Activated B cell treated with CpG ODN at 0.5 μM for 24 hours (primary cell): ENCODE results near the gene HDDC2. TPM values are rescaled to one million over a fixed set of nuclear protein-coding genes. Genes with fewer than 3 reads are reported as not detected.

Experiments
- ATAC-seq: fragments of 200-7000 bp; cut with Tn5 transposase; one replicate; pipeline ENCODE4 v1.10.0; 2021; ENCODE audit warnings: low read depth, mild to moderate bottlenecking, moderate library complexity
- CTCF ChIA-PET: fragments of 350-600 bp; sonication (Branson Sonifier 250); formaldehyde crosslinking; loops from one replicate; lab custom pipeline; 2021; ENCODE audit warnings: antibody characterized with exemption; lab: Charles Lee
- POLR2A ChIA-PET: fragments of 350-600 bp; sonication (Branson Sonifier 250); formaldehyde crosslinking; loops from one replicate; lab custom pipeline; 2021; ENCODE audit warnings: antibody characterized with exemption; lab: Charles Lee
- DNase-seq: peaks from one replicate; pipeline ENCODE4 v3.0.0; 2022
- H3K27ac Mint-ChIP-seq: one replicate; pipeline ENCODE4 v1.8.0; 2020; ENCODE audit warnings: mixed read lengths
- H3K27me3 Mint-ChIP-seq: one replicate; pipeline ENCODE4 v1.8.0; 2021; ENCODE audit warnings: mixed read lengths
- H3K36me3 Mint-ChIP-seq: one replicate; pipeline ENCODE4 v1.8.0; 2021; ENCODE audit warnings: low read depth, mixed read lengths
- H3K4me1 Mint-ChIP-seq: one replicate; pipeline ENCODE4 v1.8.0; 2021; ENCODE audit warnings: mixed read lengths
- H3K4me3 Mint-ChIP-seq: one replicate; pipeline ENCODE4 v1.8.0; 2020; ENCODE audit warnings: mild to moderate bottlenecking, mixed read lengths
- H3K9me3 Mint-ChIP-seq: one replicate; pipeline ENCODE4 v1.8.0; 2020; ENCODE audit warnings: mixed read lengths
- intact Hi-C: fragments of 100-400 bp; cut with micrococcal nuclease; formaldehyde crosslinking; loops from one replicate; pipeline ENCODE4 v1.15.1; 2024
- total RNA-seq: library from RNA; stranded (reverse); gene quantifications from 2 replicates; pipeline ENCODE4 v1.2.3, GENCODE V29; 2022
- TF ChIP-seq, protein P1 (sequence below): fragments of 200-600 bp; IDR thresholded peaks from one replicate; pipeline ENCODE4 v1.8.0; 2022; ENCODE audit warnings: antibody characterized with exemption, mild to moderate bottlenecking

HDDC2 gene
- total RNA-seq, 1 donor from 2014 or later: 55.8 TPM

DNA sequence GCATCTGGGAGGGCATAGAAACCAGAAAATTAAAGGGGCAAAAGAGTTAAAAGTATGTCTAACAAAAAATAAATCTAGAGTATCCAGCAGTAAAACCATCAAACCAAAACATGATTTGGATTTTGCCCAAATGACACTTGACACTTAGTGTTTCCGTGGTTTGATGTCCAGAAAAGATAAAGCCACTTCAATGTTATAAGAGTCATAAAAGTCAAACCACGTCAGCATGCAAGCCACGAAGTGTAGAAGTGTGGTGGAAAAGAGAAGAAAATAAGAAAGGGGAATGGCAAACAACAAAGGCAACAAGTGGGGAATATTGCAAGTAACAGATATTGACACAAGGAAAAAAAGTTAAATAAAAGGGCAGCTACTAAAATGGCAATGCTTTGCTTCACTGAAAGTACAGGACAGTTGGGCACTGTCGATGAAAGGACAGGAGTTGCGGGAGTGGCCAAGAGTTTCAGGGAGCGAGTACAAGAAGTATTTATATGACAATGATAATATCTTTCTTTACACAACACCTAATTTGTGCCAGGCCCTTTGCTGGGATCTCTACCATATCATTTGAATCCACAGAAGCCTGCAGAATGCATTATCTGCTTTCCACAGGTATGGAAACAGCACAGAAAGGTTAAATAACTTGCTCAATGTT, 6.3 kb upstream of the HDDC2 start:
- H3K4me1 Mint-ChIP-seq: peaks cover 7% of the 10 kb centered on the region
- H3K27me3 Mint-ChIP-seq: peaks cover 22% of the 10 kb centered on the region
- CTCF ChIA-PET: interaction anchor here (0.6 to 10.6 kb wide), 2 partner anchors 39 to 446 kb away, joined by 3 to 200 read pairs; no protein-coding TSS in a partner anchor
- no peak overlapping the region for H3K4me3 Mint-ChIP-seq
- no peak overlapping the region for H3K27ac Mint-ChIP-seq
- POLR2A ChIA-PET: no interaction called here
- no peak for ATAC-seq
- intact Hi-C loops: no loop called here
- H3K36me3 Mint-ChIP-seq: no peaks in the 10 kb centered on the region
- no peak for DNase-seq
- no peaks in the 10 kb centered on the region for H3K9me3 Mint-ChIP-seq
- TF ChIP-seq, protein P1, sequence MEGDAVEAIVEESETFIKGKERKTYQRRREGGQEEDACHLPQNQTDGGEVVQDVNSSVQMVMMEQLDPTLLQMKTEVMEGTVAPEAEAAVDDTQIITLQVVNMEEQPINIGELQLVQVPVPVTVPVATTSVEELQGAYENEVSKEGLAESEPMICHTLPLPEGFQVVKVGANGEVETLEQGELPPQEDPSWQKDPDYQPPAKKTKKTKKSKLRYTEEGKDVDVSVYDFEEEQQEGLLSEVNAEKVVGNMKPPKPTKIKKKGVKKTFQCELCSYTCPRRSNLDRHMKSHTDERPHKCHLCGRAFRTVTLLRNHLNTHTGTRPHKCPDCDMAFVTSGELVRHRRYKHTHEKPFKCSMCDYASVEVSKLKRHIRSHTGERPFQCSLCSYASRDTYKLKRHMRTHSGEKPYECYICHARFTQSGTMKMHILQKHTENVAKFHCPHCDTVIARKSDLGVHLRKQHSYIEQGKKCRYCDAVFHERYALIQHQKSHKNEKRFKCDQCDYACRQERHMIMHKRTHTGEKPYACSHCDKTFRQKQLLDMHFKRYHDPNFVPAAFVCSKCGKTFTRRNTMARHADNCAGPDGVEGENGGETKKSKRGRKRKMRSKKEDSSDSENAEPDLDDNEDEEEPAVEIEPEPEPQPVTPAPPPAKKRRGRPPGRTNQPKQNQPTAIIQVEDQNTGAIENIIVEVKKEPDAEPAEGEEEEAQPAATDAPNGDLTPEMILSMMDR: no peak

DNA sequence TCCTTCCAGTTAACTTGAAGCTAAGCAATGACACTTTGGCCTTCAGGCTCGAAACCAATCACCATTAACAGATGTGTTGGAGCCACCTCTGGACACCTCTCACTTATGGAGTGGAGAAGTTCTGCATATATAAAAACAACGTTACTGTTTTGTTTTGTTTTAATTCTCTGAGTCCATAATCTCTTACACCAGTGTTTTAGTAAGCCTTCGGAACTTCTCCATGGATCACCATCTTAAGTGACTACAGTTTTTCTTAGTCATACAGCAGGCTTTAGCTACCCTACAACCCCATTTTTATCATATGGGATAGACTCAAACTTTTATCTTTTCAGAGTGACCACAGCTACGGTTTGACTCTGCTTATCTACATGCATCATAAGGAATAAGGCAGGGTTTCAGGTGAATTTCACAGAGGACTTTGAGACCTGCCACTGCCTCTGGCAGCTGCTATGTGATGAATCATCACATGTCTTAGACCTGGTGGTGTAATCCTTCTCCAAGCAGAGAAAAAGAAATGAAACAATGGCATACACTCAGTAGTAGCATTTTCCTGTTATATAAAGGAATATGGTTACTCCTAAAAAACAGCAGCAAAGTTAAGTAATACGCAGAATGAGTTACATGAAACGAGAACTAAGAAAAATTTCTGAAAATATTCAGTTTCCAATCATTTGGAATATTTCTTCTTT, 5.5 kb upstream of the HDDC2 start:
- Mint-ChIP-seq H3K36me3 (no peaks in the 10 kb centered on the region), H3K4me3 (no peak overlapping the region), H3K27me3 (peaks cover 20% of the 10 kb centered on the region), H3K4me1 (peaks cover 12% of the 10 kb centered on the region), H3K9me3 (no peaks in the 10 kb centered on the region), H3K27ac (no peak overlapping the region)
- POLR2A ChIA-PET: no interaction called here
- TF ChIP-seq, protein P1: no peak
- CTCF ChIA-PET: interaction anchor here (10.6 kb wide), 1 partner anchor 447 kb away, joined by 200 read pairs; no protein-coding TSS in a partner anchor
- intact Hi-C loops: no loop called here
- no peak for DNase-seq
- no peak for ATAC-seq

DNA sequence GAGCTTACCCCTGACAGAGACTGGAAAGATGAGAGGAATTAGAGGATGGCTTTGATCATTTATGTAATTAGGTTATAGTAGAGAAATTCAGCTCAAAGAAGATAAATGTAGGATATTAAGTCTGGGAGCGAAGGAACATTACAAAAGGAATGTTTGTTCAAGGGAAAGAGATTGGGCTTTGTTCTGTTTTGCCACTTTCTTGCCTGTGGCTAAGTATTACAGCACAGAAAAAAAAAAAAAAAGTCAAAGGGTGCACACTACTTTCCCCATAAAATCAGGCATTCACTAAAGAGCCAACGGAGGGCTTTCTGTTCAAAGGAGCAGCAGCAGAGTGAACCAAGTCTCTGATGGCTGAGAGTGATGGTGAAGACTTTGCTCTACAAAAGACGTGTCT, 5.0 kb upstream of the HDDC2 start:
- no peak overlapping the region for H3K4me3 Mint-ChIP-seq
- DNase-seq (no peak), ATAC-seq (no peak)
- peaks cover 15% of the 10 kb centered on the region for H3K4me1 Mint-ChIP-seq
- CTCF ChIA-PET: interaction anchor here (10.6 kb wide), 1 partner anchor 447 kb away, joined by 200 read pairs; no protein-coding TSS in a partner anchor
- H3K9me3 Mint-ChIP-seq: no peaks in the 10 kb centered on the region
- TF ChIP-seq, protein P1: no peak
- no peaks in the 10 kb centered on the region for H3K36me3 Mint-ChIP-seq
- no peak overlapping the region for H3K27ac Mint-ChIP-seq
- peaks cover 18% of the 10 kb centered on the region for H3K27me3 Mint-ChIP-seq
- intact Hi-C loops: no loop called here
- POLR2A ChIA-PET: no interaction called here

DNA sequence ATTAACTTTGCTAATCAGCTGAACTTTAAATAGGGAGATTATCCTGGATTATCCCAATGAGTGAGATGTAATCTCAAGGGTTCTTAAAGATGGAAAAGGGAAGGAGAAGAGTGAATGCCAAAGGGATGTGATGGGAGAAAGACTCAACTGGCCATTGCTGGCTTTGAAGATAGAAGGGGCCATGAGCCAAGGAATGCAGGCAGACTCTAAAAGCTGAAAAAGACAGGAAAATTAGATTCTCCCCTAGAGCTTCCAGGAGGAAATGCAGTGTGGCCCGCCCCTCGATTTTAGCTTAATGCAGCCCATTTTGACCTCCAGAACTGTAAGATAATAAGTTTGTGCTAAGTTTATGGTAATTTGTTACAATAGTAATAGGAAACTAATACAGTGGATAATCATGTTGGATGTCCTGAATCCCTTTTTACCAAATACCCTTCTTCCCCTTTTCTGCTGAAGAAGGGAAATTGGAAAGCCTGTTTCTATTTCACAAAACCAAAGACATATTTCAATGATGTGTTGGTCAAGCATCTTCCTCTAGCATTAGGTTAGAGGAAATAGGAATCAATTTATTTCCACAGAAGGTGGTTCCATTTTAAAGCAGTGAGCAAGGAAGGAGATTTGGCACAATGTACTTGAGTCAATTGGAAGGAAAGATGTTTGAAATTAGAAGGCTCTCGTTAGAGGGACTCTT, 3.3 kb upstream of the HDDC2 start:
- H3K36me3 Mint-ChIP-seq: peaks cover 7% of the 10 kb centered on the region
- ATAC-seq: no peak
- H3K27me3 Mint-ChIP-seq: peaks cover 16% of the 10 kb centered on the region
- H3K27ac Mint-ChIP-seq: no peak overlapping the region
- no peaks in the 10 kb centered on the region for H3K9me3 Mint-ChIP-seq
- POLR2A ChIA-PET: no interaction called here
- TF ChIP-seq, protein P1: no peak
- intact Hi-C loops: loop anchor here (5.0 kb wide), 1 partner anchor 1962 kb away; the partner anchor contains the start of gene RNF146
- no peak for DNase-seq
- CTCF ChIA-PET: no interaction called here
- no peak overlapping the region for H3K4me3 Mint-ChIP-seq
- peaks cover 25% of the 10 kb centered on the region for H3K4me1 Mint-ChIP-seq

DNA sequence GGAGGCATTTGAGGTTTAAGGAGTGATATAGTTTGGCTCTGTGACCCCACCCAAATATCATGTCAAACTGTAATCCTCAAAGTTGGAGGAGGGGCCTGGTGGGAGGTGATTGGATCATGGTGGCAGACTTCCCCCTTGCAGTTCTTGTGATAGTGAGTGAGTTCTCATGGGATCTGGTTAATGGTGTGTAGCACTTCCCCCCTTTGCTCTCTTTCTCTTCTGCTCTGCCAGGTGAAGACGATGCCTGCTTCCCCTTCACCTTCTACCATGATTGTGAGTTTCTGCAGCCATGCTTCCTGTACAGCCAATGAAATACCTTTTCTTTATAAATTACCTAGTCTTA, 1.7 kb upstream of the HDDC2 start:
- H3K27me3 Mint-ChIP-seq: peaks cover 16% of the 10 kb centered on the region
- intact Hi-C loops: loop anchor here (2.0 to 5.0 kb wide), 2 partner anchors 653 to 1964 kb away; partner anchors contain the start of genes HINT3 and RNF146
- H3K27ac Mint-ChIP-seq: peak overlapping the region; percentile 6
- ChIA-PET CTCF (no interaction called here), POLR2A (no interaction called here)
- no peak for ATAC-seq
- peaks cover 35% of the 10 kb centered on the region for H3K4me1 Mint-ChIP-seq
- no peaks in the 10 kb centered on the region for H3K9me3 Mint-ChIP-seq
- H3K36me3 Mint-ChIP-seq: peaks cover 22% of the 10 kb centered on the region
- DNase-seq: no peak
- peak overlapping the region; percentile 8 for H3K4me3 Mint-ChIP-seq
- TF ChIP-seq, protein P1: no peak
